ENCODE results near the gene PAGE4. TPM values are rescaled to one million over a fixed set of nuclear protein-coding genes. Genes with fewer than 3 reads are reported as not detected.

The PAGE4 gene
- total RNA-seq, 5 donors from 2014 or later (not counting 1 experiment from before 2014, with no cell fraction given), result not detected

DNA sequence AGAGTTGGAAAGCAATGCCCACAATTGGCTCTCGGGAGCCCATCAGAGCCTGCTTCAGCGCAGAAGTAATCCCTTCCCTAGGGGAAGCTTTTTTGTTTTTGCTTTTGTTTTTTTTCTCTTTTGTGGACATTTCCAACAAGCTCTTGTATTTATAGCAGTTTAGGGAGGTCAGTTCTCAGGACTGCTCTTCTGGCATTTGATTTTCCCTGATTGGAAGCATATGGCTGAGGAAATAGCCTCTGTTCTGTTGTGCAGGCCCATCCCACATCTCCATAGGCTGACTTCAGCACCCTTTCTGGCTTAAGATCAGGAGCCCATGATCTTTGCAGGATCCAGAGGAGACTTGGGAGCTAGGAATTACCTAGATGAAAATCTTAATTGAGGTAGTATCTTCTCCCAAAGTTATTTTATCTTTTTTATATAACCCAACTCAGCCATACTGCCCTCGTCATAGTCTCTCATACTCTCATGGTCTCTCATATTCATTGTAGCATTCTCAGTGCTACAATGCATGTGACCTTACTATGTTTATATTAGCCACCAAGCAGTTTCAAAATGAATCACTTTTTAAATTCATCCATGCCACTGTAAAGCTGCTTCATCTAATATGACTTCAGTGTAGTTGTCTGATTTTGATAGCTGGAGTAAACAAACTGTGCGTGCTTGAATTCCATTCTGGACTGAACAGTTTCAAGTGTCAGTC is 16.7 kb downstream of the PAGE4 start:
- Histone ChIP-seq H3K27ac (ENCODE audit: low read length) (no peak overlapping the region), H3K36me3 (ENCODE audit: control insufficient read depth in 2 of 2, extremely low read depth in 1 of 2, insufficient read depth in 1 of 2, low read length in 1 of 2) (no peaks in the 10 kb centered on the region), H3K27me3 (replicated peaks in 1 of 2; ENCODE audit: control insufficient read depth in 2 of 2, extremely low read depth in 1 of 2, insufficient read depth in 2 of 2, low read length in 1 of 2) (no peaks in the 10 kb centered on the region), H3K4me1 (ENCODE audit: control insufficient read depth in 1 of 2, extremely low read depth in 1 of 2, insufficient read depth in 2 of 2, low read length in 2 of 2) (no peaks in the 10 kb centered on the region), H3K9me3 (no peaks in the 10 kb centered on the region), H3K4me3 (ENCODE audit: control insufficient read depth in 1 of 2, extremely low read depth in 1 of 2, low read length in 1 of 2) (no peak overlapping the region)
- Mint-ChIP-seq H3K4me1 (peaks cover 0 to 2% (median 0%) of the 10 kb centered on the region in 3 donors), H3K36me3 (no peaks in the 10 kb centered on the region), H3K9me3 (no peaks in the 10 kb centered on the region), H3K4me3 (no peak overlapping the region), H3K27ac (no peak overlapping the region), H3K27me3 (peaks cover 3 to 36% of the 10 kb centered on the region in 2 donors)
- ATAC-seq (replicated peaks in 1 of 4) (no peak), DNase-seq (no peak)
- ChIA-PET POLR2A (no interaction called here), CTCF (interaction anchor here (0.6 to 0.7 kb wide), 2 partner anchors 227 to 1615 kb away, joined by 3 to 6 read pairs; no protein-coding TSS in a partner anchor)
- no CpG with 5 or more reads among the region's 4 CpGs for WGBS (ENCODE audit: insufficient coverage)

DNA sequence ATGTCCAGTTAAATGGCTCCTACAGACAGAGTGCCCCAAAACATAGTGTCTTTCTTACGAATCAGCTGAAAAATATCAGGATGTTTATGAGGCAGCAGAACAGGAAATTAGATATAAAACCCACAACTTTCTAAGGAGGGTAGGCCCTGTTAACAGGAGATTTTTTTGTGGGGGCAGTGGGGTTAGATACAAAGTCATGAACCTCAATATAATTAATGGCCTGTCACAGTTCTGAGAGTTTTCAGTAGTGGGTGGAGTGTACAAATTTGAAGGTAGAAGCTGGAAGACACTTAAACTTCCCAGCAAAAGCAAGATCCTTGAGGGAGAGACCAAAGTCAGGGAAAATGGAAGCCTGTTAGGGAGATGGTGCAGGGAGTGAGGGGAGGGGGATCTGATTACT is 17.4 kb downstream of the PAGE4 start:
- no peak overlapping the region for H3K27ac Mint-ChIP-seq
- no CpG with 5 or more reads among the region's 1 CpG for WGBS (ENCODE audit: insufficient coverage)
- no peak for ATAC-seq (replicated peaks in 1 of 4)
- no peaks in the 10 kb centered on the region for H3K4me1 ChIP-seq (ENCODE audit: control insufficient read depth in 1 of 2, extremely low read depth in 1 of 2, insufficient read depth in 2 of 2, low read length in 2 of 2)
- ChIA-PET CTCF (interaction anchor here (0.6 to 0.7 kb wide), 2 partner anchors 228 to 1614 kb away, joined by 3 to 6 read pairs; no protein-coding TSS in a partner anchor), POLR2A (no interaction called here)
- no peaks in the 10 kb centered on the region for H3K27me3 ChIP-seq (replicated peaks in 1 of 2; ENCODE audit: control insufficient read depth in 2 of 2, extremely low read depth in 1 of 2, insufficient read depth in 2 of 2, low read length in 1 of 2)
- H3K36me3 Mint-ChIP-seq, result no peaks in the 10 kb centered on the region
- no peaks in the 10 kb centered on the region for H3K9me3 ChIP-seq
- H3K4me3 Mint-ChIP-seq, result no peak overlapping the region
- H3K27me3 Mint-ChIP-seq, result peaks cover 3 to 36% of the 10 kb centered on the region in 2 donors
- no peaks in the 10 kb centered on the region for H3K36me3 ChIP-seq (ENCODE audit: control insufficient read depth in 2 of 2, extremely low read depth in 1 of 2, insufficient read depth in 1 of 2, low read length in 1 of 2)
- H3K27ac ChIP-seq (ENCODE audit: low read length), result no peak overlapping the region
- no peak for DNase-seq
- H3K9me3 Mint-ChIP-seq, result no peaks in the 10 kb centered on the region
- no peak overlapping the region for H3K4me3 ChIP-seq (ENCODE audit: control insufficient read depth in 1 of 2, extremely low read depth in 1 of 2, low read length in 1 of 2)
- no peaks in the 10 kb centered on the region for H3K4me1 Mint-ChIP-seq

DNA sequence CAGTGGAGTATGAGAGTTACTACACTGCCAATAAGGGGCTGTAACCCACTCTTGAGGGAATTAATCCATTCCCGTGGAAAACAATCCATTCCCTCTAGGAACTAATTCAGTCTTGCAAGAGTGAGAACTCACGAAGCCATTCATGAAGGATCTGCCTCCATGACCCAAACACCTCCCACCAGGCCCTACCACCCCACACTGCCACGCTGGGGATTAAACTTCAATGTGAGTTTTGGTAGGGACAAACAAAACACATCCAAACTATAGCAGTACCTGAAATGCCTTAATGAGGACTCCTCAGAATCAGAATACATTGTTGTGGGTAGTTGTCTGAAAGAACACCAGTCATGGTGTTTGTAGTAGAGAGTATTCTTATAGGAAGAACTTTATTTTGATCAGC is 19.2 kb downstream of the PAGE4 start:
- Mint-ChIP-seq H3K4me3 (no peak overlapping the region), H3K9me3 (no peaks in the 10 kb centered on the region), H3K27me3 (peaks cover 3 to 42% of the 10 kb centered on the region in 2 donors), H3K4me1 (no peaks in the 10 kb centered on the region), H3K36me3 (no peaks in the 10 kb centered on the region), H3K27ac (no peak overlapping the region)
- CTCF ChIA-PET, result no interaction called here
- H3K9me3 ChIP-seq, result no peaks in the 10 kb centered on the region
- no peak overlapping the region for H3K27ac ChIP-seq (ENCODE audit: low read length)
- no peaks in the 10 kb centered on the region for H3K27me3 ChIP-seq (replicated peaks in 1 of 2; ENCODE audit: control insufficient read depth in 2 of 2, extremely low read depth in 1 of 2, insufficient read depth in 2 of 2, low read length in 1 of 2)
- H3K36me3 ChIP-seq (ENCODE audit: control insufficient read depth in 2 of 2, extremely low read depth in 1 of 2, insufficient read depth in 1 of 2, low read length in 1 of 2), result no peaks in the 10 kb centered on the region
- POLR2A ChIA-PET, result no interaction called here
- DNase-seq (no peak), ATAC-seq (replicated peaks in 1 of 4) (no peak)
- WGBS (ENCODE audit: insufficient coverage), result no CpG with 5 or more reads among the region's 3 CpGs
- H3K4me1 ChIP-seq (ENCODE audit: control insufficient read depth in 1 of 2, extremely low read depth in 1 of 2, insufficient read depth in 2 of 2, low read length in 2 of 2), result no peaks in the 10 kb centered on the region
- no peak overlapping the region for H3K4me3 ChIP-seq (ENCODE audit: control insufficient read depth in 1 of 2, extremely low read depth in 1 of 2, low read length in 1 of 2)

DNA sequence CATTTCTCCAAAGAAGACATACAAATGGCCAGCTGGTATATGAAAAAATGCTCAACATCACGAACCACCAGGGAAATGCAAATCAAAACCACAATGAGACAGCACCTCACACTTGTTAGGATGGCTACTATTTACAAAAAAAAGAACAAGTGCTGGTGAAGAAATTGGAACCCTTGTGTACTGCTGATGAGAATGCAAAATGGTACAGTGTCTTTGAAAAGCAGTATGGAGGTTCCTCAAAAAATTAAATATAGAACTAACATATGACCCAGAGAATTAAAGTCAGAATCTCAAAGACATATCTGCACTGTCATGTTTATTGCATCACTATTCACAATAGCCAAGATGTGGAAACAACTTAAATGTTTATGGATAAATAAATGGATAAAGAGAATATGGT is 20.9 kb downstream of the PAGE4 start:
- no peak for ATAC-seq (replicated peaks in 1 of 4)
- Histone ChIP-seq H3K27me3 (replicated peaks in 1 of 2; ENCODE audit: control insufficient read depth in 2 of 2, extremely low read depth in 1 of 2, insufficient read depth in 2 of 2, low read length in 1 of 2) (no peaks in the 10 kb centered on the region), H3K27ac (ENCODE audit: low read length) (no peak overlapping the region), H3K9me3 (no peaks in the 10 kb centered on the region), H3K4me1 (ENCODE audit: control insufficient read depth in 1 of 2, extremely low read depth in 1 of 2, insufficient read depth in 2 of 2, low read length in 2 of 2) (no peaks in the 10 kb centered on the region), H3K36me3 (ENCODE audit: control insufficient read depth in 2 of 2, extremely low read depth in 1 of 2, insufficient read depth in 1 of 2, low read length in 1 of 2) (no peaks in the 10 kb centered on the region), H3K4me3 (ENCODE audit: control insufficient read depth in 1 of 2, extremely low read depth in 1 of 2, low read length in 1 of 2) (no peak overlapping the region)
- ChIA-PET POLR2A (no interaction called here), CTCF (no interaction called here)
- H3K4me3 Mint-ChIP-seq, result no peak overlapping the region
- no peak for DNase-seq
- no peaks in the 10 kb centered on the region for H3K4me1 Mint-ChIP-seq
- no peaks in the 10 kb centered on the region for H3K36me3 Mint-ChIP-seq
- WGBS (ENCODE audit: insufficient coverage), result no CpG with 5 or more reads among the region's 1 CpG
- no peak overlapping the region for H3K27ac Mint-ChIP-seq
- H3K9me3 Mint-ChIP-seq, result no peaks in the 10 kb centered on the region
- peaks cover 3 to 40% of the 10 kb centered on the region in 2 donors for H3K27me3 Mint-ChIP-seq

DNA sequence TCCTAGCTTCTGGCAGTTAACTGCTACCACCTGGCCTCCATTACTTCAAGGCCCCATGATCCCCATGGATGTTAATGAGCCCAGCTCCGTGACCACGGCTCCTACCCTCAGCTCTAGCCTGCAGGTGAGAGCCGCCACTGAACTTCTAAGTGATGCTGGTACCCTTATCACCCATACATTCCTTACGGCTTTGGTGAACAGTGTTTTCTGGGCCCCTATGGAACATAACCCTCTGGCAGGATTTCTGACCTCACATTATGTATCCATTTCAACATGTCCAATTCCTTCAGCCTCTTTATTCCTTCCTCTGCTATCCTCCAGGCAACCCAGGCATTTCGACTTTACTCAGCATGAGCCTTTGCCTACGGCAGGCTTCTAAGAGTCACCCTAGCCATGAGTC is 24.6 kb downstream of the PAGE4 start:
- H3K9me3 ChIP-seq, result no peaks in the 10 kb centered on the region
- H3K36me3 ChIP-seq (ENCODE audit: control insufficient read depth in 2 of 2, extremely low read depth in 1 of 2, insufficient read depth in 1 of 2, low read length in 1 of 2), result no peaks in the 10 kb centered on the region
- Mint-ChIP-seq H3K27me3 (peaks cover 0 to 29% of the 10 kb centered on the region in 2 donors), H3K4me1 (no peaks in the 10 kb centered on the region), H3K36me3 (no peaks in the 10 kb centered on the region), H3K4me3 (no peak overlapping the region), H3K27ac (no peak overlapping the region), H3K9me3 (no peaks in the 10 kb centered on the region)
- WGBS (ENCODE audit: insufficient coverage), result 84% methylated on average over 5 of the region's 6 CpGs
- no peak for ATAC-seq (replicated peaks in 1 of 4)
- H3K4me1 ChIP-seq (ENCODE audit: control insufficient read depth in 1 of 2, extremely low read depth in 1 of 2, insufficient read depth in 2 of 2, low read length in 2 of 2), result no peaks in the 10 kb centered on the region
- POLR2A ChIA-PET, result no interaction called here
- no peak overlapping the region for H3K4me3 ChIP-seq (ENCODE audit: control insufficient read depth in 1 of 2, extremely low read depth in 1 of 2, low read length in 1 of 2)
- no peak for DNase-seq
- H3K27me3 ChIP-seq (replicated peaks in 1 of 2; ENCODE audit: control insufficient read depth in 2 of 2, extremely low read depth in 1 of 2, insufficient read depth in 2 of 2, low read length in 1 of 2), result no peaks in the 10 kb centered on the region
- H3K27ac ChIP-seq (ENCODE audit: low read length), result no peak overlapping the region
- CTCF ChIA-PET, result no interaction called here

DNA sequence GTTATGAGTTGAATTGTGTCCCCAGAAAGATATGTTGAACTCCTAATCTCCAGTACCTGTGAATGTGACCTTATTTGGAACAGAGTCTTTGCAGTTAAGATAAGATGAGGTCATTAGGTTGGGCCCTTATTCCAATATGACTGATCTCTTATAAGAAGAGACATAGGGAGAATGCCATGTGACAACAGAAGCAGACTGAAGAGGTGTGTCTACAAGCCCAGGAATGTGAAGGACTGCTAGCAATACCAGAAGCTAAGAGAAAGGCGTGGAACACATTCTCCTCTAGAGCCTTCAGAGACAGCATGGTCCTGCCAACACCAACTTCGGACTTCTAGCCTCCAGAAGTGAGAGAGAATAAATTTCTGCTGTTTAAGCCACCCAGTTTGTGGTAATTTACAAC is 27.7 kb downstream of the PAGE4 start:
- no peaks in the 10 kb centered on the region for H3K36me3 Mint-ChIP-seq
- POLR2A ChIA-PET, result no interaction called here
- Histone ChIP-seq H3K4me1 (ENCODE audit: control insufficient read depth in 1 of 2, extremely low read depth in 1 of 2, insufficient read depth in 2 of 2, low read length in 2 of 2) (no peaks in the 10 kb centered on the region), H3K9me3 (no peaks in the 10 kb centered on the region), H3K36me3 (ENCODE audit: control insufficient read depth in 2 of 2, extremely low read depth in 1 of 2, insufficient read depth in 1 of 2, low read length in 1 of 2) (no peaks in the 10 kb centered on the region), H3K4me3 (ENCODE audit: control insufficient read depth in 1 of 2, extremely low read depth in 1 of 2, low read length in 1 of 2) (no peak overlapping the region), H3K27ac (ENCODE audit: low read length) (no peak overlapping the region), H3K27me3 (replicated peaks in 1 of 2; ENCODE audit: control insufficient read depth in 2 of 2, extremely low read depth in 1 of 2, insufficient read depth in 2 of 2, low read length in 1 of 2) (no peaks in the 10 kb centered on the region)
- peaks cover 0 to 40% of the 10 kb centered on the region in 2 donors for H3K27me3 Mint-ChIP-seq
- H3K4me3 Mint-ChIP-seq, result no peak overlapping the region
- H3K27ac Mint-ChIP-seq, result no peak overlapping the region
- CTCF ChIA-PET, result no interaction called here
- no peak for ATAC-seq (replicated peaks in 1 of 4)
- no CpG with 5 or more reads among the region's 2 CpGs for WGBS (ENCODE audit: insufficient coverage)
- no peaks in the 10 kb centered on the region for H3K9me3 Mint-ChIP-seq
- DNase-seq, result no peak
- no peaks in the 10 kb centered on the region for H3K4me1 Mint-ChIP-seq

DNA sequence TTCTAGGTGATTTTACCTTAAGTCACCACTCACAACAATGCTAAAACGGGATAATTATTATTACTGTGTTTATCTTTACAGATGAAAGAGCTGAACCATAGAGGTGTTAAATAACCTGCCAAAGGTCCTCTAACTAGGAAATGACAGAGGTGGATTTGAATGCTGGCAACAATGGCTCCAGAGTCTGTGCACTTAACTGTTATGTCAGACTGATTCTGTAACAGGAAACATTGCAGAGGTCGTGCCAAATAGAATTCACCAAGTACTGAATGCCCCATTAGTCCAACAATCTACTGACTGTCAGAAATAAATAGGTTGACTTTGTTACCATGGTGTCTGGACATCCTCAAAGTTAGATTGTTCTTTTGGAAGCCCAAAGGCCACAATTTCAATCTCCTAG is 29.2 kb downstream of the PAGE4 start:
- Mint-ChIP-seq H3K4me1 (no peaks in the 10 kb centered on the region), H3K9me3 (no peaks in the 10 kb centered on the region), H3K27ac (no peak overlapping the region), H3K36me3 (no peaks in the 10 kb centered on the region), H3K4me3 (no peak overlapping the region), H3K27me3 (peaks cover 3 to 37% of the 10 kb centered on the region in 2 donors)
- CTCF ChIA-PET, result no interaction called here
- Histone ChIP-seq H3K27me3 (replicated peaks in 1 of 2; ENCODE audit: control insufficient read depth in 2 of 2, extremely low read depth in 1 of 2, insufficient read depth in 2 of 2, low read length in 1 of 2) (no peaks in the 10 kb centered on the region), H3K4me3 (ENCODE audit: control insufficient read depth in 1 of 2, extremely low read depth in 1 of 2, low read length in 1 of 2) (no peak overlapping the region), H3K9me3 (no peaks in the 10 kb centered on the region), H3K4me1 (ENCODE audit: control insufficient read depth in 1 of 2, extremely low read depth in 1 of 2, insufficient read depth in 2 of 2, low read length in 2 of 2) (no peaks in the 10 kb centered on the region), H3K27ac (ENCODE audit: low read length) (no peak overlapping the region), H3K36me3 (ENCODE audit: control insufficient read depth in 2 of 2, extremely low read depth in 1 of 2, insufficient read depth in 1 of 2, low read length in 1 of 2) (no peaks in the 10 kb centered on the region)
- DNase-seq (no peak), ATAC-seq (replicated peaks in 1 of 4) (no peak)
- no CpG with 5 or more reads among the region's 2 CpGs for WGBS (ENCODE audit: insufficient coverage)
- POLR2A ChIA-PET, result no interaction called here
